GM18870 (cell line): Measurements from ENCODE around the gene WDR59.
"Not testable (repeated sequence)": the region's sequence is repeated elsewhere in the genome, so short reads cannot be mapped to it uniquely, and the experiment has no call there.

ENCODE experiments used
- ATAC-seq: cut with Tn5 transposase; IDR thresholded peaks from one replicate; pipeline ENCODE4 v1.9.1; 2021; ENCODE audit warnings: moderate library complexity; ENCODE audit not compliant: unreplicated experiment

Gene WDR59

GRCh38 chr16:75012380-75013081 lies 27.6 kb upstream of the WDR59 start:
- ATAC-seq = peak; percentile 17

DNA sequence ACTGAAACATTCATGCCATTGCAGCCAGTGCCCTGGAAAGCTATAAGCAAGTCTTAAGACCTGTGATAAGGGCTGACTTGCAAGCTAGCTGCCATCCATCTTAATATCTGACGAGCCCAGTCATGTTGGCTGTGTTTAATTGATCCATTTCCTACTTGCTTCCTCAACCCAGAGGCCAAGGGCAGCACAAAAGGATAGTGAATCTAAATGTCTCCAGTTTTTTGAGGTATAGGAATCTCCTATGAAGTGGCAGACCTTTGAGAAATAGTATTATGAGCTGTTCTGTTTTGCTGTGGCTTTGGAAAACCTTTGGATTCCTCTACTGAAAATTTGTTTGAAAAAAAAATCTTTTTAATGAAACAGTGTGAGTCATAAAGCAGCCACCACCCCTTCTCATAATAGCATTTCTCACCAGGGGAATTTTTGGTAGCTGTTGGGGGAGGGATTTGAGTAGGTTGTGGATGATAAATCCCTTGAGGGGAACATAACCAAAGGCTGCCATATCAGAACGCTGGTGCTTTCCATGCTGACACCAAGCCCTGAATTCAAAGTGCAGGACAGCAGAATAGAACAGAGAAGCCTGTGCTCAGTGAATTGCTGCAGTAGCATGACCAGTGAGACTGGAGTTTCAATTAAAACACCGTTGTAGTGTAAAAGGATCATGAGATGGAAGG lies 26.8 kb upstream of the WDR59 start:
- peak; percentile 63 for ATAC-seq

- ATAC-seq = no peak
Observed at GRCh38 chr16:75010427-75010826, 25.5 kb upstream of the WDR59 start.

DNA sequence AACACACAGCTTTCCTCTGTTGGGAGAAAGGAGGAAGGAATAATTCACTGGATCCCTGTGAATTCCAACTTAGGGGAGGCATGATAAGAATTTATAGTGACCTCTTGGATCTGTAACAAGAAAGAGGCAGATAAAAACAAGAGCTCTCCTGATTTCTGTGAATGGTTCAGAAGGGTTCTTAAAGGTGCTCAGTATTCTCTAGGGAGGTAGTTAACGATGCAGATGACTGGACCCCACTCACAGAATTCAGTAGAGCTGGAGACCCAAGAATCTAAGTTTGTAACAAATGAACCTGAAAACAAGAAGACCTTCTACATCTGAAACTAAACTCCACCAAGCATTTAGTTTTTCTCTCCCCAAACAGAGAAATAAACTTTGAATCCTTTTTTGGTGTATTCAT lies 22.5 kb upstream of the WDR59 start:
- ATAC-seq = no peak

GRCh38 chr16:75005697-75006096 lies 20.8 kb upstream of the WDR59 start:
- ATAC-seq = no peak

DNA sequence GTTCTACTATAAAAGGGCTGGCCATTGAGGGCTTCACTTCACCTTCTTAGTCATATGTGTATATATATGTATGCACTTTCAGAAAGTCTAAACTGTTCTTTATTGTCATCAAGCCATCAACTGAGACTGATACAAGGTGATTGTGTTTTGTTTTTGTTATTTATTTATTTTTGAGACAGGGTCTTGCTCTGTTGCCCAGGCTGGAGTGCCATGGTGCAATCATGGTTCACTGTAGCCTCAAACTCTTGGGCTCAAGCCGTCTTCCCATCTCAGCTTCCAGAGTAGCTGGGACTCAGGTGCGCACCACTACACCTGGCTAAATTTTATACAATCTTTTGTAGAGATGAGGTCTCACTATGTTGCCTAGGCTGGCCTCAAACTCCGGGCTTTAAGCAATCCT lies 19.5 kb upstream of the WDR59 start:
- ATAC-seq = no peak

GRCh38 chr16:75003931-75004330 lies 19.0 kb upstream of the WDR59 start:
- no peak for ATAC-seq

- no peak for ATAC-seq
Observed at GRCh38 chr16:75002474-75002873, 17.6 kb upstream of the WDR59 start.

DNA sequence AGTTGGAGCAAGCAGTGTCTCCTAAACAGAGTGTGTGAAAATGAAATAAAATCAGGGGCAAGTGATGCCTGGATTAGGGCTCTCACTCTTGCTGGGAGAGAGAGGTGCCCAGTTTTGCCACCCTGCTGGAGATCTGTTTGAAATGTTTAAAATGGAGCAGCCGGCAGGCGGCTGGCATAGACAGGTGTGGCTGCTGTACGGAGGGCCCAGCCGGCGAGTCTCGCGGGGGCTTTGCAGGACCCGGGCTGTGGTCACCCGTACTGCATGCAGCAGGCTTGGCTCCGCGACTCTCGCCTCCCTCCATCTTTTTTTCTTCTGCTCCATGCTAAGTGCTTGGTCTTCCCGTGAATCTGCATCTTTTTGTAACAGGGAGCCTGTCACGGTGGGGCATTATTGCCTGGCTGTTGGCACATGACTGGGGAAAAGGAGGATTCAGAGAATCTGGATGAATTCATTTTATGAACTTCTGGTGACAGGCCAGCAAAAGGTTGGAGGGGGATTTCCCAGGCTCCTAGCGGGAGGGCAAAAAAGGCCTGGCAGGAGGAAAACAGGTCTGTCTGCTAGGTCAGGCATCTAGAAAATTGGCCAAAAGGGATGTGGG lies 15.7 kb upstream of the WDR59 start:
- no peak for ATAC-seq

DNA sequence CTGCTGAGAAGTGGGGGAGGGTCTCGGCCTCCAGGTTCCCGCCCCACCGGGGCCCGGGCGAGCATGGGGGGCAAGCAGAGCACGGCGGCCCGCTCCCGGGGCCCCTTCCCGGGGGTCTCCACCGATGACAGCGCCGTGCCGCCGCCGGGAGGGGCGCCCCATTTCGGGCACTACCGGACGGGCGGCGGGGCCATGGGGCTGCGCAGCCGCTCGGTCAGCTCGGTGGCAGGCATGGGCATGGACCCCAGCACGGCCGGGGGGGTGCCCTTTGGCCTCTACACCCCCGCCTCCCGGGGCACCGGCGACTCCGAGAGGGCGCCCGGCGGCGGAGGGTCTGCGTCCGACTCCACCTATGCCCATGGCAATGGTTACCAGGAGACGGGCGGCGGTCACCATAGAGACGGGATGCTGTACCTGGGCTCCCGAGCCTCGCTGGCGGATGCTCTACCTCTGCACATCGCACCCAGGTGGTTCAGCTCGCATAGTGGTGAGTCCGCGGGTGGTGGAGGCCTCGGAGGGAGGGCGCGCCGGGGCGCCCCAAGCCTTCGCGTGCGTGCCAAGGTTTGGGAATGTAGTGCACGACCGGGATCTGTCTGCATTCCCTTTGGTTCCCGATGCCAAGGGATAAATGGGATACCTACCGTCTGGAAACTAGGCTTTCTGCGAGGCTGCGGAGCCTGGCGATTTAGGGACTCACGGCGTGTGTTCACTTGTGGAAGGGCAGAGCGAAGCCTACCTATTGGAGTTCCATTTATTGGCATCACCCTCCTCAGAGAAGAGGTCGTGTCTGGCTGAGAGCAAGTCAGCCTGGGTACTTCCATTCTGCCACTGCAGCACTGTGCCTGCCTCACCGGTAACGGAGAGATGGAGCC lies 14.9 kb upstream of the WDR59 start:
- ATAC-seq = no peak

DNA sequence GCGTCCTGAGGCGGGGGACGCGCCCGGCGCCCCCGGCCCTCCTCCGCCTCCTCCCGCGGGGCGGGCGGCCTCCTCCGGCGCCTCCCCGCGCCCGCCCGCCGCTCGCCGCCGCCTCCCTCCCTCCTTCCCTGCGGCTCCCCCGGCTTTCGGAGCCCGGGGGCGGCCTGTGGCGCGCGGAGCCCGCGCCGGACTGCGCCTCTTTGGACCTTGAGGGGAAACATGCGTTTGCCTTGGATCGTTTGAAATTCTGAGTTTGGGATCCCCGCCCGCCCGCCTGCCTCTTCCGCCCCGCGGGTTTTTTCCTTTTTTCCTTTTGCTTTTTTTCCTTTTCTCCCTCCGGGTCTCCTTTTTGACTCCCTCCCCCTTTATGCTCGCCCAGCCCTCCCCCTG lies 14.3 kb upstream of the WDR59 start:
- ATAC-seq = no peak

DNA sequence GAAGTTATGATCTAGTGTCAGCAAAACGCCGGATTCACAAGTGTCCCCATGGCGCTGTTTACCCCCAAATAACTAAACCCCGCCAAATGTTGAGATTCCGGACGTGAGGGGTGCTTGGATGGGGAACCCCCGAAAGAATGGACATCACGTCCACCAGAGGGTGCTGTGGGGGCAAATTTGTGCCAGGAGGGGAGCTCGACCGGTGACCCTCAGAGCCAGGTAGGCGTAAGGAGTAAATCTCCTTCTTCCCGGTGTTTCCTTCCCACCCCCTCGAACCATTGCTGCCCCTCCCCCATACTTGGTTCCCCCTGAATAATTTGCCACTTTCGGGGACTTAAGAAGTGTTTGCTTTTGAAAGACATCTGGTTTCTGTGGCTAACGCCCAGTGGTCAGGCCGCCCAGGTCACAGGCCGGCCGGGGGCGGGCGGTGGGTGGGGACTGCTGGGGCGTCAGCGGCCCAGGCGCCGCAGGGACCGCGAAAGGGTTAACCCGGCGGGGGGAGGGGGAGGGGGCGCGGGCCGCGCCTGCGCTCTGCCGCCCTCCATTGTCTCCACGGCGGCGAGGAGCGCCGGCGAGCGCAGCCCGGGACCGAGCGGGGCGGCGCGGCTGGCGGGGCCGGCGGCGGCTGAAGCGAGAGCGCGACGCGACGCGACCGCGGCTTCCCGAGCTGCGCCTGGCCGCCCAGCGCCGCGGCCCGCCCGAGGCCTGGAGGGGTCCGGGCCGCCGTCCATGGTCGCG lies 13.7 kb upstream of the WDR59 start, which contains the start of gene ZNRF1:
TSS of gene ZNRF1 (plus strand) at position 544 of the 738 bp plus-strand sequence. CDS start 648 bp downstream, outside the sequence.
- peak; percentile 53 for ATAC-seq

DNA sequence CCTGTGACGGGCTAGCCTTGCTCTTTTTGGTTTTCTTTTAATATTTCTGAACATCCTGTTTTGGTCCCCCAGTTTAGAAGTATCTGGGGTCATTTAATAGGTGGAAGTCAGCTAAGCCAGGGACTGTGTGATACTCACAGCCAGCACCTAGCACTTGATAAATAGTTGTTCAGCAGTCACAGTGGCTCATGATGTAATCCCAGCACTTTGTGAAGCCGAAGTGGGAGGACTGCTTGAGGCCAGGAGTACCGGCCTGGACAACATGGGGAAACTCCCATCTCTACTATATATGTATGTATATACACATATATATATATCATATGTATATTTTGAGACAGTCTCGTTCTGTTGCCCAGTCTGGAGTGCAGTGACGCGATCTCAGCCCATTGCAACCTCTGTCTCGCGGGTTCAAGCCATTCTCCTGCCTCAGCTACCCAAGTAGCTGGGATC lies 12.1 kb upstream of the WDR59 start:
- ATAC-seq = no peak

DNA sequence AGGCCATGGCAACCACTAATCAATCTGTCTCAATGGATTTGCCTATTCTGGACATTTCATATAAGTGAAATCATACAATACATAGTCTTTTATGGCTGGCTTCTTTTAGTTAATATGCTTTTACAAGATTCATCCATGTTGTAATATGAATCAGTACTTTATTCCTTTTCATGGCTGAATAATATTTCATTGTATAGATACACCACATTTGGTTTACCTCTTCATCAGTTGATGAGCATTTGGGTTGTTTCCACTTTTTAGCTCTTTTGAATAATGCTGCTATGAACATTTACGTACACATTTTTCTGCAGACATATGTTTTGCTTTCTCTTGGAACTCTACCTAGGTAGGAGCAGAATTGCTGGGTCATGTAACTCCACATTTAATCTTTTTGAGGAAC lies 11.1 kb upstream of the WDR59 start:
- no peak for ATAC-seq

GRCh38 chr16:74991593-74992403 lies 6.9 kb upstream of the WDR59 start:
- no peak for ATAC-seq

- ATAC-seq = no peak
Observed at GRCh38 chr16:74991268-74991592, 6.3 kb upstream of the WDR59 start.

- ATAC-seq = no peak
Observed at GRCh38 chr16:74990832-74991231, 5.9 kb upstream of the WDR59 start.

- ATAC-seq = not testable (repeated sequence)
Observed at GRCh38 chr16:74989864-74990263, 4.9 kb upstream of the WDR59 start.

- no peak for ATAC-seq
Observed at GRCh38 chr16:74987027-74987681, 2.2 kb upstream of the WDR59 start.
